Activated B cell treated with CpG ODN at 0.5 μM for 24 hours (primary cell): ENCODE measurements around the gene TMEM181. TPM values are rescaled to one million over a fixed set of nuclear protein-coding genes. Genes with fewer than 3 reads are reported as not detected.

ENCODE experiments used
- ATAC-seq: fragments of 200-7000 bp; cut with Tn5 transposase; one replicate; pipeline ENCODE4 v1.10.0; 2021; ENCODE audit warnings: low read depth, mild to moderate bottlenecking, moderate library complexity
- CTCF ChIA-PET: fragments of 350-600 bp; sonication (Branson Sonifier 250); formaldehyde crosslinking; loops from one replicate; lab custom pipeline; 2021; ENCODE audit warnings: antibody characterized with exemption; lab: Charles Lee
- POLR2A ChIA-PET: fragments of 350-600 bp; sonication (Branson Sonifier 250); formaldehyde crosslinking; loops from one replicate; lab custom pipeline; 2021; ENCODE audit warnings: antibody characterized with exemption; lab: Charles Lee
- DNase-seq: peaks from one replicate; pipeline ENCODE4 v3.0.0; 2022
- H3K27ac Mint-ChIP-seq: one replicate; pipeline ENCODE4 v1.8.0; 2020; ENCODE audit warnings: mixed read lengths
- H3K27me3 Mint-ChIP-seq: one replicate; pipeline ENCODE4 v1.8.0; 2021; ENCODE audit warnings: mixed read lengths
- H3K36me3 Mint-ChIP-seq: one replicate; pipeline ENCODE4 v1.8.0; 2021; ENCODE audit warnings: low read depth, mixed read lengths
- H3K4me1 Mint-ChIP-seq: one replicate; pipeline ENCODE4 v1.8.0; 2021; ENCODE audit warnings: mixed read lengths
- H3K4me3 Mint-ChIP-seq: one replicate; pipeline ENCODE4 v1.8.0; 2020; ENCODE audit warnings: mild to moderate bottlenecking, mixed read lengths
- H3K9me3 Mint-ChIP-seq: one replicate; pipeline ENCODE4 v1.8.0; 2020; ENCODE audit warnings: mixed read lengths
- CTCF ChIP-seq: fragments of 200-600 bp; IDR thresholded peaks from one replicate; pipeline ENCODE4 v1.8.0; 2022; ENCODE audit warnings: antibody characterized with exemption, mild to moderate bottlenecking
- intact Hi-C: fragments of 100-400 bp; cut with micrococcal nuclease; formaldehyde crosslinking; loops from one replicate; pipeline ENCODE4 v1.15.1; 2024
- total RNA-seq: library from RNA; stranded (reverse); gene quantifications from 2 replicates; pipeline ENCODE4 v1.2.3, GENCODE V29; 2022

Gene TMEM181
- total RNA-seq, 1 donor from 2014 or later, result 8.8 TPM

GRCh38 chr6:158531566-158531965, 28.3 kb upstream of the TMEM181 start:
- ChIA-PET CTCF (no interaction called here), POLR2A (no interaction called here)
- TF ChIP-seq CTCF, result no peak
- peaks cover 56% of the 10 kb centered on the region for H3K27me3 Mint-ChIP-seq
- intact Hi-C loops, result loop anchor here (5.0 kb wide), 1 partner anchor 671 kb away; no protein-coding TSS in a partner anchor
- ATAC-seq (no peak), DNase-seq (no peak)
- H3K36me3 Mint-ChIP-seq, result peaks cover 1% of the 10 kb centered on the region
- H3K4me1 Mint-ChIP-seq, result no peaks in the 10 kb centered on the region
- peaks cover 19% of the 10 kb centered on the region for H3K9me3 Mint-ChIP-seq
- no peak overlapping the region for H3K4me3 Mint-ChIP-seq
- no peak overlapping the region for H3K27ac Mint-ChIP-seq

GRCh38 chr6:158531970-158532369, 27.9 kb upstream of the TMEM181 start:
- H3K27me3 Mint-ChIP-seq, result peaks cover 52% of the 10 kb centered on the region
- no peak overlapping the region for H3K27ac Mint-ChIP-seq
- no peak for DNase-seq
- H3K4me1 Mint-ChIP-seq, result no peaks in the 10 kb centered on the region
- H3K9me3 Mint-ChIP-seq, result peaks cover 15% of the 10 kb centered on the region
- ATAC-seq, result no peak
- ChIA-PET CTCF (no interaction called here), POLR2A (no interaction called here)
- peaks cover 1% of the 10 kb centered on the region for H3K36me3 Mint-ChIP-seq
- intact Hi-C loops, result loop anchor here (5.0 kb wide), 1 partner anchor 670 kb away; no protein-coding TSS in a partner anchor
- no peak overlapping the region for H3K4me3 Mint-ChIP-seq
- no peak for TF ChIP-seq CTCF

- Mint-ChIP-seq H3K4me1 (peaks cover 3% of the 10 kb centered on the region), H3K27me3 (peaks cover 51% of the 10 kb centered on the region), H3K4me3 (peak overlapping the region; percentile 66), H3K9me3 (peaks cover 2% of the 10 kb centered on the region), H3K36me3 (no peaks in the 10 kb centered on the region), H3K27ac (no peak overlapping the region)
- POLR2A ChIA-PET, result interaction anchor here (0.5 to 0.7 kb wide), 2 partner anchors 369 to 421 kb away, joined by 3 to 8 read pairs; no protein-coding TSS in a partner anchor
- CTCF ChIA-PET, result no interaction called here
- DNase-seq (peak; percentile 66), ATAC-seq (peak; percentile 58)
- no peak for TF ChIP-seq CTCF
- intact Hi-C loops, result loop anchor here (1.0 kb wide), 1 partner anchor 24 kb away; the partner anchor contains the start of gene TMEM181
Observed at GRCh38 chr6:158536084-158536890, 23.6 kb upstream of the TMEM181 start.

GRCh38 chr6:158536891-158537798, 22.7 kb upstream of the TMEM181 start:
- POLR2A ChIA-PET, result no interaction called here
- Mint-ChIP-seq H3K4me3 (no peak overlapping the region), H3K27me3 (peaks cover 48% of the 10 kb centered on the region), H3K4me1 (peaks cover 3% of the 10 kb centered on the region), H3K36me3 (no peaks in the 10 kb centered on the region), H3K27ac (no peak overlapping the region), H3K9me3 (peaks cover 2% of the 10 kb centered on the region)
- CTCF ChIA-PET, result no interaction called here
- intact Hi-C loops, result loop anchor here (1.0 kb wide), 1 partner anchor 23 kb away; the partner anchor contains the start of gene TMEM181
- no peak for TF ChIP-seq CTCF
- DNase-seq (no peak), ATAC-seq (peak; percentile 21)
